PC-9 (cell line): ENCODE results near the gene ZMYM2. TPM values are rescaled to one million over a fixed set of nuclear protein-coding genes. Genes with fewer than 3 reads are reported as not detected.

Experiments
- BruUV-seq: library from RNA; stranded (reverse); fragments of 400-500 nt; replicated peaks from 2 replicates; lab custom pipeline; 2021; lab: Mats Ljungman, UMichigan
- CTCF ChIA-PET: fragments of 300-600 bp; sonication (Branson Sonifier 250); formaldehyde crosslinking; loops from one replicate; lab custom pipeline; 2022; ENCODE audit warnings: antibody characterized with exemption; lab: Charles Lee
- POLR2A ChIA-PET: fragments of 300-600 bp; sonication (Branson Sonifier 250); formaldehyde crosslinking; loops from one replicate; lab custom pipeline; 2022; ENCODE audit warnings: antibody characterized with exemption; ENCODE audit not compliant: unreplicated experiment; lab: Charles Lee
- DNase-seq, 2 experiments: peaks; one replicate each; pipeline versions ENCODE4 v3.0.0 to v3.0.0-alpha.2; 2015 to 2022; ENCODE audit warnings: mixed read lengths in 1 of 2
- H2AFZ ChIP-seq: fragments of 200-600 bp; sonication (generic); 2 replicates; pipeline ENCODE4 v1.8.1; 2017; ENCODE audit warnings: antibody characterized with exemption
- H3F3A ChIP-seq: fragments of 200-600 bp; sonication (generic); 2 replicates; pipeline ENCODE4 v1.8.1; 2017; ENCODE audit warnings: antibody characterized with exemption, mild to moderate bottlenecking, low read depth; ENCODE audit not compliant: insufficient read depth
- H3K27ac ChIP-seq: fragments of 200-600 bp; sonication (generic); 2 replicates; pipeline ENCODE4 v1.6.1; 2016; ENCODE audit warnings: mixed run types
- H3K27me3 ChIP-seq: fragments of 200-600 bp; sonication (generic); 2 replicates; pipeline ENCODE4 v1.6.1; 2016; ENCODE audit warnings: low read depth, mixed run types; ENCODE audit not compliant: insufficient read depth
- H3K36me3 ChIP-seq: fragments of 200-600 bp; sonication (generic); 2 replicates; pipeline ENCODE4 v1.6.1; 2016; ENCODE audit warnings: low read depth, mixed run types
- H3K4me1 ChIP-seq: fragments of 200-600 bp; sonication (generic); replicated peaks from 2 replicates; pipeline ENCODE4 v1.6.1; 2016; ENCODE audit warnings: mixed run types; ENCODE audit not compliant: insufficient read depth
- H3K4me2 ChIP-seq: fragments of 200-600 bp; sonication (generic); 2 replicates; pipeline ENCODE4 v1.6.1; 2017; ENCODE audit warnings: mixed run types
- H3K4me3 ChIP-seq: fragments of 200-600 bp; sonication (generic); 2 replicates; pipeline ENCODE4 v1.6.1; 2016; ENCODE audit warnings: mixed run types
- H3K79me2 ChIP-seq: fragments of 200-600 bp; sonication (generic); 2 replicates; pipeline ENCODE4 v1.6.1; 2017; ENCODE audit warnings: low read depth, mixed run types
- H3K9me2 ChIP-seq: fragments of 200-600 bp; sonication (generic); 2 replicates; pipeline ENCODE4 v1.8.1; 2017; ENCODE audit warnings: mild to moderate bottlenecking; ENCODE audit not compliant: insufficient read depth
- H3K9me3 ChIP-seq: fragments of 200-600 bp; sonication (generic); 2 replicates; pipeline ENCODE4 v1.8.1; 2016; ENCODE audit warnings: low read depth; ENCODE audit not compliant: insufficient read depth
- H4K20me1 ChIP-seq: fragments of 200-600 bp; sonication (generic); 2 replicates; pipeline ENCODE4 v1.8.1; 2017; ENCODE audit not compliant: insufficient read depth
- CTCF ChIP-seq: fragments of 200-600 bp; sonication (generic); conservative IDR thresholded peaks from 2 replicates; pipeline ENCODE4 v1.6.1; 2017; ENCODE audit warnings: mixed run types, antibody characterized with exemption, mild to moderate bottlenecking, moderate library complexity
- EZH2 ChIP-seq: fragments of 200-600 bp; sonication (generic); IDR thresholded peaks from 2 replicates; pipeline ENCODE4 v1.8.0; 2017; ENCODE audit warnings: antibody characterized with exemption, low read depth
- intact Hi-C: fragments of 100-400 bp; cut with micrococcal nuclease; formaldehyde crosslinking; loops from one replicate; pipeline ENCODE4 v1.10.0; 2022; ENCODE audit not compliant: unreplicated experiment
- total RNA-seq: library from RNA; stranded (reverse); gene quantifications from 2 replicates; pipeline ENCODE4 v1.2.3, GENCODE V29; 2021

The ZMYM2 gene
- total RNA-seq, 1 experiment from 2014 or later, result 55.1 TPM

- no TSS peak for BruUV-seq
- H3K9me3 ChIP-seq, result no peaks in the 10 kb centered on the region
- no peak for TF ChIP-seq EZH2
- TF ChIP-seq CTCF, result no peak
- H3K36me3 ChIP-seq, result peaks cover 28% of the 10 kb centered on the region
- CTCF ChIA-PET, result no interaction called here
- DNase-seq, result no peak
- no peak overlapping the region for H3K27ac ChIP-seq
- no peak overlapping the region for H2AFZ ChIP-seq
- peaks cover 4% of the 10 kb centered on the region; the same call in 1 of the 2 replicates for H3F3A ChIP-seq
- H3K4me2 ChIP-seq, result no peak overlapping the region
- H3K4me1 ChIP-seq, result no peaks in the 10 kb centered on the region
- POLR2A ChIA-PET, result no interaction called here
- H3K79me2 ChIP-seq, result peaks cover 31% of the 10 kb centered on the region
- H4K20me1 ChIP-seq, result peaks cover 35% of the 10 kb centered on the region
- no peaks in the 10 kb centered on the region for H3K9me2 ChIP-seq
- H3K4me3 ChIP-seq, result no peak overlapping the region
- no peaks in the 10 kb centered on the region for H3K27me3 ChIP-seq
- intact Hi-C loops, result loop anchor here (10.0 kb wide), 1 partner anchor 56 kb away; no protein-coding TSS in a partner anchor
These were observed 40.4 kb downstream of the ZMYM2 start for GRCh38 chr13:19998960-19999359.

GRCh38 chr13:20000062-20000552 is 41.6 kb downstream of the ZMYM2 start:
- intact Hi-C loops, result no loop called here
- Histone ChIP-seq H3K79me2 (peaks cover 26% of the 10 kb centered on the region), H3K36me3 (peaks cover 35% of the 10 kb centered on the region), H3K4me1 (no peaks in the 10 kb centered on the region), H2AFZ (no peak overlapping the region), H3K4me3 (no peak overlapping the region), H3F3A (no peaks in the 10 kb centered on the region; the same call in 1 of the 2 replicates), H3K9me3 (no peaks in the 10 kb centered on the region), H3K27me3 (no peaks in the 10 kb centered on the region), H3K4me2 (no peak overlapping the region), H4K20me1 (peaks cover 35% of the 10 kb centered on the region), H3K9me2 (no peaks in the 10 kb centered on the region), H3K27ac (no peak overlapping the region)
- no peak for DNase-seq
- no TSS peak for BruUV-seq
- ChIA-PET POLR2A (no interaction called here), CTCF (no interaction called here)
- TF ChIP-seq CTCF (no peak), EZH2 (no peak)

GRCh38 chr13:20001366-20002190 is 43.1 kb downstream of the ZMYM2 start:
- Histone ChIP-seq H3K79me2 (peaks cover 21% of the 10 kb centered on the region), H3K27me3 (no peaks in the 10 kb centered on the region), H4K20me1 (peaks cover 32% of the 10 kb centered on the region), H3K4me3 (no peak overlapping the region), H3K27ac (no peak overlapping the region), H3K4me1 (no peaks in the 10 kb centered on the region), H2AFZ (no peak overlapping the region), H3K4me2 (no peak overlapping the region), H3K36me3 (peaks cover 45% of the 10 kb centered on the region), H3F3A (peaks cover 8% of the 10 kb centered on the region; the same call in 1 of the 2 replicates), H3K9me2 (no peaks in the 10 kb centered on the region), H3K9me3 (no peaks in the 10 kb centered on the region)
- TF ChIP-seq EZH2, result no peak
- TF ChIP-seq CTCF, result no peak
- intact Hi-C loops, result no loop called here
- CTCF ChIA-PET, result no interaction called here
- POLR2A ChIA-PET, result no interaction called here
- no peak for DNase-seq
- no TSS peak for BruUV-seq
